ENCODE data around the gene RAD18. TPM values are rescaled to one million over a fixed set of nuclear protein-coding genes. Genes with fewer than 3 reads are reported as not detected.

Gene RAD18
- total RNA-seq, 1 donor from 2014 or later, result 15.7 TPM

DNA sequence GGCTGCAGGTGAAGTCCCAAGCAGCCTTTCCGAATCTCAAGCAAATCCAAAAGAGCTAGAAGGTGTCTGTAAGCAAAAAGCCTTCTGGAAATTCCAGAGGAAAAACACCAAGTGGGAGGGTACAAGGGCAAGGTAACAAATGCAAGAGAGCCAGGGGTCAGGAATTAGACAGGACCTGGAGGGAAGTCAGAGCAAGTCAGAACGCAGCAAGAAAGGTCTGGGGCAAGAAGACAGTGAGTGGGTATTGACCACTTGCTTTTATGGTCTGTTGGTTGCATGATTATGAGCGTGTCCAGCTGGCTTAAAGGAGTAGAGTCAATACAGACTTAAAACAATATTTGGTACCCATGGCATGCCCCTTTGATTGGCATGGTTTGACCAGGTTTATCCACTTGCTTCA lies 127.2 kb downstream of the RAD18 start:
- Histone ChIP-seq H3K9me3 (ENCODE audit: control insufficient read depth in 3 of 3, low read length in 3 of 3) (no peaks in the 10 kb centered on the region), H3K4me3 (ENCODE audit: low read length in 3 of 3) (no peak overlapping the region), H3K9ac (ENCODE audit: low read depth in 1 of 3, low read length in 3 of 3) (no peak overlapping the region), H3K36me3 (ENCODE audit: control insufficient read depth in 3 of 3, insufficient read depth in 3 of 3, low read length in 3 of 3) (no peaks in the 10 kb centered on the region), H3K27ac (ENCODE audit: low read depth, low read length) (no peak overlapping the region), H3K4me1 (ENCODE audit: control insufficient read depth in 3 of 3, insufficient read depth in 3 of 3, low read length in 3 of 3) (no peaks in the 10 kb centered on the region), H3K27me3 (ENCODE audit: control insufficient read depth in 3 of 3, insufficient read depth in 3 of 3, low read length in 3 of 3) (no peaks in the 10 kb centered on the region)

DNA sequence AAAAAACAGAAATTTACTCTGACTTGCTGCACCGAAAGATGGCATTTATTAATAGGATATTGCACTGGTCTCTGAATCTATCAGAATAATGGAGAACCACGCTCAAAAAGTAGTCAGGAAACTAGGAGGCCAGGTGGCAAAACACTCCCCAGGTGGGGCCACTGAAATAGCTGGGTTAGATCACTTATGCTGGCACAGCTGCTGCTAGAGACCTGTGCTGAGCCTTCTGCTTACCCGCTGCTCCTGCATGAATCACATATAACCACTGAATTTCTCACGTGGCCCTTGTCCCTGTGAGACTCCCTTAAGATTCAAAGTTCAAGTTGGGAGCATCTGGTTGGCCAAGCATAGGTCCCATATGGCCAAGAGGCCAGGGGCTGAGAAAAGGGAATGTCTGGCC lies 127.9 kb downstream of the RAD18 start:
- no peaks in the 10 kb centered on the region for H3K4me1 ChIP-seq (ENCODE audit: control insufficient read depth in 3 of 3, insufficient read depth in 3 of 3, low read length in 3 of 3)
- no peak overlapping the region for H3K27ac ChIP-seq (ENCODE audit: low read depth, low read length)
- H3K36me3 ChIP-seq (ENCODE audit: control insufficient read depth in 3 of 3, insufficient read depth in 3 of 3, low read length in 3 of 3), result no peaks in the 10 kb centered on the region
- no peaks in the 10 kb centered on the region for H3K27me3 ChIP-seq (ENCODE audit: control insufficient read depth in 3 of 3, insufficient read depth in 3 of 3, low read length in 3 of 3)
- H3K9ac ChIP-seq (ENCODE audit: low read depth in 1 of 3, low read length in 3 of 3), result no peak overlapping the region
- H3K9me3 ChIP-seq (ENCODE audit: control insufficient read depth in 3 of 3, low read length in 3 of 3), result no peaks in the 10 kb centered on the region
- no peak overlapping the region for H3K4me3 ChIP-seq (ENCODE audit: low read length in 3 of 3)

DNA sequence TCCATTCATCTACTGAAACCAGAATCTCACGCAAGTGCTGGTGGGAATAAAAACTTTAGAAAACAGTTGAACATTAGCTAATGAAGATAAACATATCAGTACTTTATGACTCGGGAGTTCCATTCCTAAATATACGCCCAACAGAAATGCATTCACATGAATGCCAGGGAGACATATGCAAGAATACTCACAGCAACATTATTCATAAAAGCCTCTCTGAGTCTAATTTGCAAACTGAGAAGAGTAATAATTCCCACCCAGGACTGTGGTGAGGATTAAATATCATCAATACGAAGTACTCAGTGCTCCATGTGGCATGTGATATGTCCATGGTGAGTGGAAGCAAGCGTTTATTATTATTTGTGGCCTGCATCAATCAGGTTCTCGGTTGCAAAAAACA lies 128.3 kb downstream of the RAD18 start:
- Histone ChIP-seq H3K27ac (ENCODE audit: low read depth, low read length) (no peak overlapping the region), H3K9ac (ENCODE audit: low read depth in 1 of 3, low read length in 3 of 3) (no peak overlapping the region), H3K9me3 (ENCODE audit: control insufficient read depth in 3 of 3, low read length in 3 of 3) (no peaks in the 10 kb centered on the region)

DNA sequence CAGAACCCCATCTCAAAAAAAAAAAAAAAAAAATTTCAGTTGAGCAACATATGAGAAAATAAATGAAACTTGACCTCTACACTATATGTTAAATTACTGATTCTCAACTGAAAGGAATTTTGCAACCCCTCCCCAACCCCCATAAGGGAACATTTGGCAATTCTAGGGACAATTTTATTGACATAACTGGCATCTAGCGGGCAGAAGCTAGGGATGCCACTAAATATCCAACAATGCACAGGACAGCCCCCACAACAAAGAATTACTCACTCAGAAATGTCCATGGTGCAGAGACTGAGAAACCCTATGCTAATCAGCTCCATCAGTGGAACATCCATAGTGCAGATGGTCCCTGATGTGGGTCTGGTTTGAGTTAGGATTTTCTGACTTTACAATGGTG lies 135.6 kb downstream of the RAD18 start:
- Histone ChIP-seq H3K9me3 (ENCODE audit: control insufficient read depth in 3 of 3, low read length in 3 of 3) (no peaks in the 10 kb centered on the region), H3K27me3 (ENCODE audit: control insufficient read depth in 3 of 3, insufficient read depth in 3 of 3, low read length in 3 of 3) (no peaks in the 10 kb centered on the region), H3K4me3 (ENCODE audit: low read length in 3 of 3) (no peak overlapping the region), H3K9ac (ENCODE audit: low read depth in 1 of 3, low read length in 3 of 3) (no peak overlapping the region), H3K27ac (ENCODE audit: low read depth, low read length) (no peak overlapping the region), H3K36me3 (ENCODE audit: control insufficient read depth in 3 of 3, insufficient read depth in 3 of 3, low read length in 3 of 3) (no peaks in the 10 kb centered on the region), H3K4me1 (ENCODE audit: control insufficient read depth in 3 of 3, insufficient read depth in 3 of 3, low read length in 3 of 3) (no peaks in the 10 kb centered on the region)

More for the DNA sequence above, 128.3 kb downstream of the RAD18 start:
- no peak overlapping the region for H3K4me3 ChIP-seq (ENCODE audit: low read length in 3 of 3)
- no peaks in the 10 kb centered on the region for H3K4me1 ChIP-seq (ENCODE audit: control insufficient read depth in 3 of 3, insufficient read depth in 3 of 3, low read length in 3 of 3)
- no peaks in the 10 kb centered on the region for H3K36me3 ChIP-seq (ENCODE audit: control insufficient read depth in 3 of 3, insufficient read depth in 3 of 3, low read length in 3 of 3)
- H3K27me3 ChIP-seq (ENCODE audit: control insufficient read depth in 3 of 3, insufficient read depth in 3 of 3, low read length in 3 of 3), result no peaks in the 10 kb centered on the region

Small RNAs within 50 kb of the gene (small RNA-seq; reads per million reads assigned to genes)
- not detected for gene RF00416

Other genes with a start within 250 kb of the RAD18 start
- gene CAV3, start 229.7 kb downstream of the RAD18 start, total RNA-seq, result 222 TPM
- 0.52 TPM for gene OXTR, start 193.9 kb downstream of the RAD18 start, total RNA-seq